ENCODE measurements around the gene APOF. TPM values are rescaled to one million over a fixed set of nuclear protein-coding genes. Genes with fewer than 3 reads are reported as not detected.

APOF gene
- not detected in 2 replicates for total RNA-seq (2021)
- not detected for Bru-seq, nascent RNA
- BruChase-seq, experiment 1, labeled RNA remaining after a 2-hour chase, result not detected
- BruChase-seq, experiment 2, labeled RNA remaining after a 6-hour chase, result not detected
- long read RNA-seq, result 0 reads

- Histone ChIP-seq H3K79me2 (ENCODE audit: low read depth) (peaks cover 16% of the 10 kb centered on the region), H3F3A (ENCODE audit: insufficient read depth, low read depth) (peaks cover 4% of the 10 kb centered on the region; the same call in 1 of the 2 replicates), H3K36me3 (ENCODE audit: low read depth) (no peaks in the 10 kb centered on the region), H3K4me1 (replicated peaks; ENCODE audit: insufficient read depth) (peaks cover 17% of the 10 kb centered on the region), H3K4me3 (no peak within 1 kb of the TSS), H2AFZ (no peak within 1 kb of the TSS), H3K27ac (no peak within 1 kb of the TSS), H3K4me2 (no peak within 1 kb of the TSS), H3K9me2 (ENCODE audit: insufficient read depth) (no peaks in the 10 kb centered on the region), H3K9me3 (ENCODE audit: insufficient read depth, low read depth) (no peaks in the 10 kb centered on the region), H3K27me3 (ENCODE audit: insufficient read depth, low read depth) (no peaks in the 10 kb centered on the region), H4K20me1 (ENCODE audit: insufficient read depth) (no peaks in the 10 kb centered on the region)
- DNase-seq, result no peak
- BruUV-seq (replicated peaks), result no TSS peak
- ChIA-PET POLR2A (ENCODE audit: unreplicated experiment) (no interaction called here), CTCF (interaction anchor here (0.6 kb wide), 1 partner anchor 533 kb away, joined by 6 read pairs; the partner anchor contains the start of gene DNAJC14)
- no peak for TF ChIP-seq CTCF (conservative IDR thresholded peaks at IDR 0.05)
- no peak for TF ChIP-seq EZH2 (IDR thresholded peaks at IDR 0.05; ENCODE audit: low read depth)
- intact Hi-C loops (cut with micrococcal nuclease; ENCODE audit: unreplicated experiment), result no loop called here
Observed at GRCh38 chr12:56362130-56363059, at the start of gene APOF. APOF (minus strand) TSS chr12:56362857; CDS start chr12:56362745, 112 bp downstream.

GRCh38 chr12:56411781-56412639, 49.4 kb upstream of the APOF start:
- Histone ChIP-seq H4K20me1 (ENCODE audit: insufficient read depth) (no peaks in the 10 kb centered on the region), H3K79me2 (ENCODE audit: low read depth) (no peaks in the 10 kb centered on the region), H3K4me2 (no peak overlapping the region), H3K27ac (no peak overlapping the region), H3F3A (ENCODE audit: insufficient read depth, low read depth) (no peaks in the 10 kb centered on the region), H3K9me3 (ENCODE audit: insufficient read depth, low read depth) (no peaks in the 10 kb centered on the region), H3K36me3 (ENCODE audit: low read depth) (no peaks in the 10 kb centered on the region), H3K27me3 (ENCODE audit: insufficient read depth, low read depth) (no peaks in the 10 kb centered on the region), H3K4me1 (replicated peaks; ENCODE audit: insufficient read depth) (no peaks in the 10 kb centered on the region), H3K4me3 (no peak overlapping the region), H2AFZ (no peak overlapping the region), H3K9me2 (ENCODE audit: insufficient read depth) (no peaks in the 10 kb centered on the region)
- ChIA-PET CTCF (no interaction called here), POLR2A (ENCODE audit: unreplicated experiment) (no interaction called here)
- TF ChIP-seq CTCF (conservative IDR thresholded peaks at IDR 0.05), result no peak
- TF ChIP-seq EZH2 (IDR thresholded peaks at IDR 0.05; ENCODE audit: low read depth), result no peak
- BruUV-seq (replicated peaks), result no TSS peak
- DNase-seq, result no peak
- intact Hi-C loops (cut with micrococcal nuclease; ENCODE audit: unreplicated experiment), result no loop called here

GRCh38 chr12:56410768-56411167, 48.1 kb upstream of the APOF start:
- Histone ChIP-seq H3K9me2 (ENCODE audit: insufficient read depth) (no peaks in the 10 kb centered on the region), H3K4me2 (no peak overlapping the region), H4K20me1 (ENCODE audit: insufficient read depth) (no peaks in the 10 kb centered on the region), H3F3A (ENCODE audit: insufficient read depth, low read depth) (no peaks in the 10 kb centered on the region), H2AFZ (no peak overlapping the region), H3K79me2 (ENCODE audit: low read depth) (no peaks in the 10 kb centered on the region), H3K36me3 (ENCODE audit: low read depth) (no peaks in the 10 kb centered on the region), H3K4me3 (no peak overlapping the region), H3K9me3 (ENCODE audit: insufficient read depth, low read depth) (no peaks in the 10 kb centered on the region), H3K27ac (no peak overlapping the region), H3K4me1 (replicated peaks; ENCODE audit: insufficient read depth) (no peaks in the 10 kb centered on the region), H3K27me3 (ENCODE audit: insufficient read depth, low read depth) (no peaks in the 10 kb centered on the region)
- BruUV-seq (replicated peaks), result no TSS peak
- TF ChIP-seq EZH2 (IDR thresholded peaks at IDR 0.05; ENCODE audit: low read depth) (no peak), CTCF (conservative IDR thresholded peaks at IDR 0.05) (no peak)
- ChIA-PET CTCF (no interaction called here), POLR2A (ENCODE audit: unreplicated experiment) (interaction anchor here (0.6 kb wide), 1 partner anchor 65 kb away, joined by 5 read pairs; no protein-coding TSS in a partner anchor)
- no peak for DNase-seq
- intact Hi-C loops (cut with micrococcal nuclease; ENCODE audit: unreplicated experiment), result no loop called here
